ENCODE results near the gene USP16.

Gene USP16

DNA sequence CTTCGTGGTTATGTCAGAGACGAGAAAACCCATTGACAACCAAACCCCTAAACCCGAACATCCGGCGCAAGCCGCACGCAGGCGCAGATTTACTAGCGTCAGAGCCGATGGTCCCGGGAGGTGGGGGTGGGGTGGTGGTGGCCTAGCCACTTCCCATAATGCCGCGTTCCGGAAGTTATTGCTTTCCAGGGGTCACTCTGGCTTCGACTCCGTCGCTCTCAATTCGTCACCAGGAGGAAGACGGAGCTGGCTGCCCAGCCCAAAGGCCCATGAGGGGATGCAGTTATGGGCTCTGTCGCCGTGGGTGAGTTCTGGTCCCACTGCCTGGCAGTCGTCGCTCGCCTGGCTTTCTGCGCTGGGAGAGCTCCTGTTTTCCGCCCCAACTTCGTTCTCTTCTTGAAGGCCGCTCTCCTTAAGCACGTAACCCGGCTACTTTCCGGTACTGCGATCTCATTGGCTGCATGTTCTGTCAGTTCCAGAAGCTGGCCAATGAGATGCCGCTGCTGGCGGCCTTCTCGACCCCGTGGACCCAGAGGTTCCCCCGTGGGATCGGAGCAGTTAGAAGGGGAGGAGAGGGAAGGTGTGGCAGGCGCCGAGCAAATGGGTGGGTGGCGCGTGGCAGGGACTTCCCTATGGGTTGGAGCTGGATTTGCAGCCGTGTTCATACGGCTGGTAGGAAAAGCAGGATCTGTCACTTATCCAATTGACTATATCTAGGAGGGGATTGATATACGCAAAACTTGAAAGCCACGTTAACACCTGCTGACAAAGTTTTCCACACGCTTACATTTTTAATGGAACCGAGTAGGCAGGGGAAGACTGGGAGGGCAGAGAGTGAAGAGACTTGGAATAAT is at the start of gene USP16:
Gene USP16, plus strand, starts transcription at position 195 of the 854 bp plus-strand sequence. CDS start 3,246 bp downstream, outside the sequence.
- Histone ChIP-seq H3K9me3 (ENCODE audit: insufficient read depth, low read length, severe bottlenecking) (no peaks in the 10 kb centered on the region), H3K27ac (ENCODE audit: low read length) (peak within 1 kb of the TSS; percentile 99), H2AFZ (ENCODE audit: low read depth, low read length) (peak within 1 kb of the TSS; percentile 92), H3K79me2 (ENCODE audit: insufficient read depth, low read length) (peaks cover 51% of the 10 kb centered on the region), H3K27me3 (ENCODE audit: insufficient read depth, low read length, poor library complexity) (no peaks in the 10 kb centered on the region), H3K36me3 (ENCODE audit: insufficient read depth, low read length) (peaks cover 14% of the 10 kb centered on the region; the same call in 1 of the 2 replicates), H3K4me2 (ENCODE audit: insufficient read depth, low read length) (peak within 1 kb of the TSS; percentile 86), H3K4me3 (ENCODE audit: low read depth in 1 of 2, low read length in 2 of 2) (peak within 1 kb of the TSS; percentile 69 to 82), H3K9ac (ENCODE audit: low read depth, low read length) (peak within 1 kb of the TSS; percentile 78), H3K4me1 (ENCODE audit: insufficient read depth, low read length) (peaks cover 37% of the 10 kb centered on the region), H4K20me1 (ENCODE audit: insufficient read depth, low read length) (peaks cover 7% of the 10 kb centered on the region; the same call in 1 of the 2 replicates)
- ATAC-seq (ENCODE audit: insufficient read depth, low read depth) (peak; percentile 96), DNase-seq (peak; percentile 97)
- TF ChIP-seq EZH2 (IDR thresholded peaks at IDR 0.05; ENCODE audit: borderline replicate concordance, low read depth, low read length, severe bottlenecking) (no peak), CTCF (IDR thresholded peaks at IDR 0.05; ENCODE audit: borderline replicate concordance, extremely low read depth, low read length, poor library complexity, severe bottlenecking) (no peak)

- H3K9me3 ChIP-seq (ENCODE audit: insufficient read depth, low read length, severe bottlenecking), result no peaks in the 10 kb centered on the region
- DNase-seq (no peak), ATAC-seq (ENCODE audit: insufficient read depth, low read depth) (no peak)
- no peak overlapping the region for H3K9ac ChIP-seq (ENCODE audit: low read depth, low read length)
- H4K20me1 ChIP-seq (ENCODE audit: insufficient read depth, low read length), result no peaks in the 10 kb centered on the region
- H3K27ac ChIP-seq (ENCODE audit: low read length), result no peak overlapping the region
- no peak overlapping the region for H2AFZ ChIP-seq (ENCODE audit: low read depth, low read length)
- H3K79me2 ChIP-seq (ENCODE audit: insufficient read depth, low read length), result peaks cover 11% of the 10 kb centered on the region; the same call in 1 of the 2 replicates
- H3K4me1 ChIP-seq (ENCODE audit: insufficient read depth, low read length), result no peaks in the 10 kb centered on the region
- H3K4me3 ChIP-seq (ENCODE audit: low read depth in 1 of 2, low read length in 2 of 2), result no peak overlapping the region
- no peak for TF ChIP-seq EZH2 (IDR thresholded peaks at IDR 0.05; ENCODE audit: borderline replicate concordance, low read depth, low read length, severe bottlenecking)
- no peak for TF ChIP-seq CTCF (IDR thresholded peaks at IDR 0.05; ENCODE audit: borderline replicate concordance, extremely low read depth, low read length, poor library complexity, severe bottlenecking)
- no peak overlapping the region for H3K4me2 ChIP-seq (ENCODE audit: insufficient read depth, low read length)
- peaks cover 63% of the 10 kb centered on the region for H3K36me3 ChIP-seq (ENCODE audit: insufficient read depth, low read length)
- no peaks in the 10 kb centered on the region for H3K27me3 ChIP-seq (ENCODE audit: insufficient read depth, low read length, poor library complexity)
Observed at GRCh38 chr21:28975397-28975796, 49.1 kb upstream of the USP16 start.

DNA sequence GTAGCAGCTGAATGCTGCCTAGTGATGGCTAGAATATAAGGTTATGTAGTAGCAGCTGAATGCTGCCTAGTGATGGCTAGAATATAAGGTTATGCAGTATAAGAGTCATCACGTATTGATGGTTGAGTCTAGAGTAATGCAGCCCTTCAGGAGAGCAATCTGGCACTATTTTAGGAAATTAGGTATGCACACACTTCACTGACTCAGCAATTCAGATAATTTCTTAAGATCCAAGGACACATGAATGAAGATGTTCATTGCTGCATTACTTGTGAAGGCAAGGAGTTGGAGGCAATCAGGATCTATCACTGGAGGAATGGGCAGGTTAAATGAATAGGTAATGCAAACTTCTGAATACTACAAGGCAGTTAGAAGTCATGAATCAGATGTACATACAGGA is 45.4 kb upstream of the USP16 start:
- Histone ChIP-seq H3K4me1 (ENCODE audit: insufficient read depth, low read length) (no peaks in the 10 kb centered on the region), H4K20me1 (ENCODE audit: insufficient read depth, low read length) (no peaks in the 10 kb centered on the region), H3K27ac (ENCODE audit: low read length) (no peak overlapping the region), H3K9ac (ENCODE audit: low read depth, low read length) (no peak overlapping the region), H3K9me3 (ENCODE audit: insufficient read depth, low read length, severe bottlenecking) (no peaks in the 10 kb centered on the region), H3K36me3 (ENCODE audit: insufficient read depth, low read length) (peaks cover 77% of the 10 kb centered on the region), H3K27me3 (ENCODE audit: insufficient read depth, low read length, poor library complexity) (no peaks in the 10 kb centered on the region), H2AFZ (ENCODE audit: low read depth, low read length) (no peak overlapping the region), H3K4me2 (ENCODE audit: insufficient read depth, low read length) (no peak overlapping the region), H3K79me2 (ENCODE audit: insufficient read depth, low read length) (peaks cover 4% of the 10 kb centered on the region; the same call in 1 of the 2 replicates), H3K4me3 (ENCODE audit: low read depth in 1 of 2, low read length in 2 of 2) (no peak overlapping the region)
- ATAC-seq (ENCODE audit: insufficient read depth, low read depth) (no peak), DNase-seq (no peak)
- no peak for TF ChIP-seq CTCF (IDR thresholded peaks at IDR 0.05; ENCODE audit: borderline replicate concordance, extremely low read depth, low read length, poor library complexity, severe bottlenecking)
- TF ChIP-seq EZH2 (IDR thresholded peaks at IDR 0.05; ENCODE audit: borderline replicate concordance, low read depth, low read length, severe bottlenecking), result no peak

All from DND-41 (cell line).